22Rv1 (cell line): Measurements from ENCODE around the gene DHRS12.

Experiments
- ZFX ChIP-seq: fragments of 450-650 bp; IDR thresholded peaks from 2 replicates; pipeline ENCODE4 v1.6.1; 2017; ENCODE audit warnings: antibody characterized with exemption, borderline replicate concordance
- TF ChIP-seq, protein P1 (sequence below): fragments of 450-650 bp; IDR thresholded peaks from 2 replicates; pipeline ENCODE4 v1.5.1; 2017; ENCODE audit warnings: mild to moderate bottlenecking

GRCh38 chr13:51728275-51728673 lies 75.7 kb downstream of the DHRS12 start:
- TF ChIP-seq, protein P1, sequence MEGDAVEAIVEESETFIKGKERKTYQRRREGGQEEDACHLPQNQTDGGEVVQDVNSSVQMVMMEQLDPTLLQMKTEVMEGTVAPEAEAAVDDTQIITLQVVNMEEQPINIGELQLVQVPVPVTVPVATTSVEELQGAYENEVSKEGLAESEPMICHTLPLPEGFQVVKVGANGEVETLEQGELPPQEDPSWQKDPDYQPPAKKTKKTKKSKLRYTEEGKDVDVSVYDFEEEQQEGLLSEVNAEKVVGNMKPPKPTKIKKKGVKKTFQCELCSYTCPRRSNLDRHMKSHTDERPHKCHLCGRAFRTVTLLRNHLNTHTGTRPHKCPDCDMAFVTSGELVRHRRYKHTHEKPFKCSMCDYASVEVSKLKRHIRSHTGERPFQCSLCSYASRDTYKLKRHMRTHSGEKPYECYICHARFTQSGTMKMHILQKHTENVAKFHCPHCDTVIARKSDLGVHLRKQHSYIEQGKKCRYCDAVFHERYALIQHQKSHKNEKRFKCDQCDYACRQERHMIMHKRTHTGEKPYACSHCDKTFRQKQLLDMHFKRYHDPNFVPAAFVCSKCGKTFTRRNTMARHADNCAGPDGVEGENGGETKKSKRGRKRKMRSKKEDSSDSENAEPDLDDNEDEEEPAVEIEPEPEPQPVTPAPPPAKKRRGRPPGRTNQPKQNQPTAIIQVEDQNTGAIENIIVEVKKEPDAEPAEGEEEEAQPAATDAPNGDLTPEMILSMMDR: no peak
- no peak for TF ChIP-seq ZFX
